Measurements from ENCODE around the gene GDF10. TPM values are rescaled to one million over a fixed set of nuclear protein-coding genes. Genes with fewer than 3 reads are reported as not detected.
A peak's percentile ranks its signal among the peaks of the same experiment; 100 is the strongest.

The GDF10 gene
- total RNA-seq, 4 donors from 2014 or later: 0.79 to 1.2 (median 1.00) TPM; not detected in 1

GRCh38 chr10:47256751-47257336 lies 43.2 kb upstream of the GDF10 start:
- 57 to 66% methylated on average over 4 of the region's 4 CpGs for WGBS, 2 donors (ENCODE audit: low coverage in 1 of 2)

GRCh38 chr10:47257396-47258120 lies 42.4 kb upstream of the GDF10 start:
- in situ Hi-C loops (cut with MboI; ENCODE audit: low pct_ligation_motif_present in 1 of 4, low pct_unique_long_range_greater_than_20kb in 1 of 4, low sequenced_read_pairs in 3 of 4): no loop called here
- H3K27me3 ChIP-seq: no peaks in the 10 kb centered on the region
- no peaks in the 10 kb centered on the region for H3K9me3 ChIP-seq
- 70 to 72% methylated on average over 2 to 4 of the region's 4 CpGs for WGBS, 2 donors (ENCODE audit: low coverage in 1 of 2)
- no peaks in the 10 kb centered on the region for H3K36me3 ChIP-seq
- intact Hi-C loops (cut with DNase I; ENCODE audit: low total_unique reads): no loop called here
- DNase-seq: no peak
- no peak overlapping the region for H3K27ac ChIP-seq
- no peak for TF ChIP-seq POLR2AphosphoS5 (IDR thresholded peaks at IDR 0.05)
- TF ChIP-seq CTCF (IDR thresholded peaks at IDR 0.05): no peak
- no peak for TF ChIP-seq POLR2A (IDR thresholded peaks at IDR 0.05)
- TF ChIP-seq EP300 (IDR thresholded peaks at IDR 0.05; ENCODE audit: low read depth): no peak
- no peaks in the 10 kb centered on the region for H3K4me1 ChIP-seq
- no peak overlapping the region for H3K4me3 ChIP-seq

More at GRCh38 chr10:47256751-47257336, 43.2 kb upstream of the GDF10 start:
- H3K27ac ChIP-seq: no peak overlapping the region
- DNase-seq: peak; percentile 1
- in situ Hi-C loops (cut with MboI; ENCODE audit: low pct_ligation_motif_present in 1 of 4, low pct_unique_long_range_greater_than_20kb in 1 of 4, low sequenced_read_pairs in 3 of 4) (no loop called here), intact Hi-C loops (cut with DNase I; ENCODE audit: low total_unique reads) (no loop called here)
- H3K4me3 ChIP-seq: no peak overlapping the region
- no peaks in the 10 kb centered on the region for H3K36me3 ChIP-seq
- TF ChIP-seq CTCF (IDR thresholded peaks at IDR 0.05) (no peak), EP300 (IDR thresholded peaks at IDR 0.05; ENCODE audit: low read depth) (no peak), POLR2A (IDR thresholded peaks at IDR 0.05) (no peak), POLR2AphosphoS5 (IDR thresholded peaks at IDR 0.05) (no peak)
- H3K27me3 ChIP-seq: no peaks in the 10 kb centered on the region
- H3K9me3 ChIP-seq: no peaks in the 10 kb centered on the region
- no peaks in the 10 kb centered on the region for H3K4me1 ChIP-seq

GRCh38 chr10:47258921-47259320 lies 41.1 kb upstream of the GDF10 start:
- in situ Hi-C loops (cut with MboI; ENCODE audit: low pct_ligation_motif_present in 1 of 4, low pct_unique_long_range_greater_than_20kb in 1 of 4, low sequenced_read_pairs in 3 of 4) (no loop called here), intact Hi-C loops (cut with DNase I; ENCODE audit: low total_unique reads) (no loop called here)
- Histone ChIP-seq H3K4me3 (no peak overlapping the region), H3K4me1 (no peaks in the 10 kb centered on the region), H3K27me3 (no peaks in the 10 kb centered on the region), H3K9me3 (no peaks in the 10 kb centered on the region), H3K36me3 (no peaks in the 10 kb centered on the region), H3K27ac (no peak overlapping the region)
- DNase-seq: peak; percentile 1
- WGBS, 2 donors (ENCODE audit: low coverage in 1 of 2): 82 to 89% methylated on average over 2 to 3 of the region's 3 CpGs
- TF ChIP-seq POLR2A (IDR thresholded peaks at IDR 0.05) (no peak), POLR2AphosphoS5 (IDR thresholded peaks at IDR 0.05) (no peak), CTCF (IDR thresholded peaks at IDR 0.05) (no peak), EP300 (IDR thresholded peaks at IDR 0.05; ENCODE audit: low read depth) (no peak)

GRCh38 chr10:47259466-47259865 lies 40.5 kb upstream of the GDF10 start:
- in situ Hi-C loops (cut with MboI; ENCODE audit: low pct_ligation_motif_present in 1 of 4, low pct_unique_long_range_greater_than_20kb in 1 of 4, low sequenced_read_pairs in 3 of 4): no loop called here
- no peaks in the 10 kb centered on the region for H3K9me3 ChIP-seq
- H3K27me3 ChIP-seq: no peaks in the 10 kb centered on the region
- 80 to 89% methylated on average over 1 to 5 of the region's 5 CpGs for WGBS, 2 donors (ENCODE audit: low coverage in 1 of 2)
- TF ChIP-seq EP300 (IDR thresholded peaks at IDR 0.05; ENCODE audit: low read depth) (no peak), POLR2A (IDR thresholded peaks at IDR 0.05) (no peak)
- no peaks in the 10 kb centered on the region for H3K4me1 ChIP-seq
- intact Hi-C loops (cut with DNase I; ENCODE audit: low total_unique reads): no loop called here
- H3K27ac ChIP-seq: no peak overlapping the region
- no peak overlapping the region for H3K4me3 ChIP-seq
- peak; percentile 3 for DNase-seq
- no peaks in the 10 kb centered on the region for H3K36me3 ChIP-seq

Measured in transverse colon (tissue), 4 donors.